Measurements from ENCODE around the gene NMRK1. TPM values are rescaled to one million over a fixed set of nuclear protein-coding genes. Genes with fewer than 3 reads are reported as not detected.

Gene NMRK1
- 12.7 TPM for total RNA-seq

- DNase-seq: peak; percentile 92
Measured at GRCh38 chr9:75087824-75088645, at the start of gene NMRK1, which contains the start of gene OSTF1. Gene NMRK1 (minus strand): TSS chr9:75088155. CDS start chr9:75083115, 5,040 bp downstream. Gene OSTF1 (plus strand): TSS chr9:75088514. CDS start chr9:75088693, 179 bp downstream.

DNA sequence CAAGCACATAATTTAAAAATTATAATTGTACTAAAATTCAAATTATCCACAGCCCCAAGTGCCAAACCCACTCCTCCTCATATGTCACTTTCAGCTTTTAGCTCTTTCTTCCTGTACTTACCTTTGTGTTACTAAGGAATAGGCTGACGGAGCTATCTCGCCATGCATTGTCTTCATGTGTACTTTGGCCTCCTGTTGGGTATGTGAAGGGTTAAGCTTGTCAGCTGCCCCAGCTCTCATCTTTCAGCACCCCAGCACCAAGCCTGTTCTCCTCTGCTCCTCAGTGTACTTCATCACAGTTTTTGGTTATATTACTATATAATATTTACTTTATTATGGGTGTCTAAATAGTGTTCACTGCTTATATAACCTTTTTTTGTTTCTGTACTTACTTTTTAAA lies 46.5 kb upstream of the NMRK1 start:
- DNase-seq: no peak

DNA sequence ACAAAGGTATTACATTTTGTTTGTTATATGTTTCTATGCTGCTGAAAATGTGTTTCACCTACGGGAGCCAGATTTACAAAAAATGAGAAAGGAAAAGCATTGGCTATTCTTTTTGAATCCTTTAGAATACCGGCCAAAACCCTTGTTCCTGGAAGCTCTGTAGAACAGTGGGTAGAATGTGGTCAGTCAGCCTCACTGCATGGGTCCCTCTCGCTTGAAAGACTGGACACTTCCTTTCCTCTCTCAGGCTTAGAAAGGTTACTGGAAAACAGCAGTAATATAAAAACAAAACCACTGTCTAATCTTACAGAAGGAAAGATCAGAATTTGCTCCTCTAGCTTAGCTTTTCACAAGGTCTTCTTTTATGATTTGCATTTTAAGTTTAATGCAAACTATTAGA lies 45.4 kb upstream of the NMRK1 start:
- DNase-seq: no peak

DNA sequence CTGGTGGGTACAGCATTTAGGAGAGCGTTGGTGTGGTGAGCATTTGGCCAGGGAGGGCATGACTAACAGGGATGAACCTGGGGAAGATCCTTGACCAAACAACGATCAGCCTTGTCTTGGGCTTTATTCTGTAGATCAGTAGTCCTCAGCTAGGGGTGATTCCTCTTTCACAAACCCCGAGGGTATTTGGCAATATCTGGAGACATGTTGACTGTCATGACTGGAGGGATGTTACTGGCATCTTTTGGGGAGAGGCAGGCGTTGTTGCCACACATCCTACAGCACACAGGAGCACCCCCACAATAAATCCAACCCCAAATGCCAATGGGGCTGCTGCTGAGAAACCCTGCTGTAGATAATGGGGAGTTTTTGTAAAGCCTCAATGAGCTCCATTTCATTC lies 44.3 kb upstream of the NMRK1 start:
- DNase-seq: no peak

- DNase-seq: no peak
Measured at GRCh38 chr9:75131700-75132099, 43.7 kb upstream of the NMRK1 start.

- DNase-seq: no peak
Measured at GRCh38 chr9:75130621-75131230, 42.8 kb upstream of the NMRK1 start.

GRCh38 chr9:75130172-75130571 lies 42.2 kb upstream of the NMRK1 start:
- DNase-seq: no peak

- no peak for DNase-seq
Measured at GRCh38 chr9:75128535-75128934, 40.6 kb upstream of the NMRK1 start.

GRCh38 chr9:75123696-75124095 lies 35.7 kb upstream of the NMRK1 start:
- no peak for DNase-seq

- DNase-seq: no peak
Measured at GRCh38 chr9:75121914-75122558, 34.1 kb upstream of the NMRK1 start.

DNA sequence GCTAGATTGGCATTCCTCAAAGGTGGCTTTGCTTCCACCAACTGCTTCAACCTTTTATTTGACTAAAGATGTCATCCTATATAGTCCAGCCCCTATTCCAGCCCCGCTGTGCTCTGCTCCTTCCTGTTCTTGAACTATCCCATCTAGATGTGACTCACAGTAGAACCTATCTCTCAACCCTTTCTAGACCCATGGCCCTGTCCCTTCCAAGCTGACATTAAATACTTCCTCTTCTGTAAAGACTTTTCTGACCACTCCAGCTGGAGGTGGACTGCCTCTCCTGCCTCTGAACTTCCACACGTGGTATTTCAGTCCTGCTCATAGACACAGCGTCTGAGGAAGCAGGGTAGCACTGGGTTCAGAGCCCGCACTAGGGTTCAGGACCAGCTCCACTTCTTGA lies 32.7 kb upstream of the NMRK1 start:
- DNase-seq: no peak

- no peak for DNase-seq
Measured at GRCh38 chr9:75117564-75117963, 29.6 kb upstream of the NMRK1 start.

GRCh38 chr9:75116306-75116705 lies 28.4 kb upstream of the NMRK1 start:
- DNase-seq: no peak

DNA sequence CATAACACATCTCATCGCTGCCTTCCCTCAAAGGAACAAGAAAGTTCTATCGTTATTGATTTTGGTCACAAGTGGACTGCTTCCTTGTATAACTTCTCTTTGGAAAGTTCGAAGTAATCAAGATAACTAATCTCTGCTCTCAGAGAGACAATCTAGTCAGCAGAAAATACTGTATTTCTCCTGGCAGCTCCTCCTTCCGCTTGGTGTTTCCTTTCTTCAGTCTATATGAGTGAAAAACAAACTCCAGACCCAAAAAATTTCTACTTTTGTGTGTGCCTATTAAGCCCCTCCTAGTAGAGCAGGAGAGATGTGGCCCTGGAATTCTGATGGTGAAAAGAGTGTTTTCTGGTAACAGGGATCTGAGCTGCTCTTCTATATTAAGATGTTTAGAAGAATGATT lies 24.8 kb upstream of the NMRK1 start:
- DNase-seq: no peak

DNA sequence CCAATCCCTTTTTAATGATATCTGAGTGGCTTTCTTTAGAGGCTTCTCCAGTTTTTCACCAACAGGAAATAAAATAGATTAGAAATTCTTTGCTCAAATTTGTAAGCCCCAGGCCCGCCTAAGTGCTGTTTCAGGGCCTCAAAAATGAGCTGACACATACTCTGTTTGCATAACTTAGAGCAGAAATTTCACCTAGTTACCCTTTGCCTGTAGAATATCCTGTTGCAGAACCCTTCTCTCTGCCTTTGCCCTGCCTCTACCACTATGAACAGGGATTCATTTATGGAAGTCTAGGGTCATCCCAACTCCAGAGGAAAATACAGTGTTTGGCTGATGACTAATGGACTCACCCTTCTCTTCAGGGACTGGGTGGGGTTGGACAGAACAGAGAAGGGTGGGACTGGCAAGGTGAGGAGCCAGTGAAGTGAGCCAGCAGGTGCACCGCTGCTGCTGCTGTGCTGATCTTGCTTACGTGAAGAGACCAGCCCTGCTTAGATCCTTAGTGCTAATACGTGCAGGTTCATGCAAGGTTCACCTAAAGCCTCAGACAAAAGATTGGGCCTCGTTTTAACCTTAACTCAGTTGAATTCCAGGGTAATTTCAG lies 23.2 kb upstream of the NMRK1 start:
- no peak for DNase-seq

DNA sequence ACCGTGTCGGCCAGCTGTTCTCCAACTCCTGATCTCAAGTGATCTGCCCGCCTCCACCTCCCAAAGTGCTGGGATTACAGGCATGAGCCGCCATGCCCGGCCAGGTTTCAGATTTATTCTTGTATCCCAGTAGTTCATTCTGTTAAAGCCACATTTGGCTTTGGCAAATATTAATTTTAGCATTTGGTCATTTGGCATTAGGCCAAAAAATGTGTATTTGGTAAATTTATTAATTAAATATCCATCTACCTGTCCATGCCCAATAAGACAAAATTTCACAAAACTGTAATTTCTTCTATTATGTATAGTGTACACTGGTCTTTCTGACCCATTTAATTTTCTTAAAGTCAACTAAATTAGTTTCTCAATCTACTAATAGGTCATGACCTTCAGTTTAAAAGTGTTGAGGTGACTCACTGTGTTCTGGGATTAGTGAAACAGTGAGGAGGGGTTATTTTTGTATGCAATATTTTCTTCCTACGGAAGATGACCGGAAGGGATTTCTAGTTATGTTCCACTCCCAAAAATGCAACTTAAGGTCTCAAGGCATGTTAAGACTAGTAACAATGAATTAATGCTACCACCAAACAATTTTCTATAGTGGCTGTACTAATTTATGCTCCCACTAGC lies 21.4 kb upstream of the NMRK1 start:
- DNase-seq: no peak

DNA sequence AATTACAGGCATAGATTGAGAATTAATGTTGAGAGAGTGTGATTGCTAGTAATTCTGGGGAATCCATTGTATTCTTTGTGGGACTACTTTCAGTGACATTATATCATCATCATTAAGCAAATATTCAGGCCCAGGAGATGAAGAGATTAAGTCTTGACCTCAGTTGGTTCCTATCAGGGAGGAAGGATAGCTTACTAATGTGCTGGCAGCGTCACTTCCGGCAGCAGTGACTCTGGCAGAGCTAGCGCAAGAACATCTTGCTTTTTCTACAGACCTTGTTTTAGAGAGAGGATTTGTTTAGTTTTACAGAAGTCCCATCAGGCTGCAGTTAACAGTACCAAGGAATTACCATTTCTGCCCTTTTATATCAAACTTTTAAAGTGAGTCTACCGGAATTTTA lies 20.6 kb upstream of the NMRK1 start:
- no peak for DNase-seq

DNA sequence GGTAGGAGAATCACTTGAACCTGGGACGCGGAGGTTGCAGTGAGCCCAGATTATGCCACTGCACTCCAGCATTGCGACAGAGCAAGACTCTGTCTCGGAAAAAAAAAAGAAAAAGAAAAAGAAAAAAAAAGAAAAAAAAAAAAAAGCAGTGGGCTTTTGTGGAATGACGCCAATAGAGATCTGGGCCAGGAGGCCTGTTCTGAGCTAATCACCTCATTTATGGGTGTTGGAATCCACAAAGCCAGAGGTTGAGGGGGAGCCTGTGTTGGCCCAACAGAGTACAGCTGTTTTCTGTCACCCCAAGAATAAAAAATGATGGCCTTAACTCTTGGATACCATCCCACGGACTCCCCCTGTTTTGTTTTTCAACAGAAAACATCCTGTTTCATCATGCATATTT lies 18.9 kb upstream of the NMRK1 start:
- DNase-seq: no peak

DNA sequence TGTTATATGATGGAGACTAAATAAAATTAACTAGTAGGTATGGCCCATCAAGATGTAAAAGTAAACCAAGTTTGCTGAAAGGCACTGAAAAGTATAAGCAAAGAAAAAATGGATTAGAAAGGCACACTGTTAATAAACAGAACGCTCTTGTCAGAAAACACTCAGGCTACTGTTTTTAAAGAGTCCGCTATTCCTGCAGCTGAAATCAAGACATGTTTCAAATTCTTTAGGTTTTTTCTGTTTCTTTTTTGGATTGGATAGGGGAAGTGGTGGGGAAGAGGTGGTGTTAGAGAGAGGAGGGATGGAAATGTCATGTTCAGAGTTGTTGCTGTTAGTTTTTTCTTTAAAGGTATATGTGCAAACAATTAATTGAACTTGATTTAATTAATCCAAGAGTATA lies 17.9 kb upstream of the NMRK1 start:
- DNase-seq: no peak

GRCh38 chr9:75105019-75105540 lies 17.1 kb upstream of the NMRK1 start:
- DNase-seq: no peak

DNA sequence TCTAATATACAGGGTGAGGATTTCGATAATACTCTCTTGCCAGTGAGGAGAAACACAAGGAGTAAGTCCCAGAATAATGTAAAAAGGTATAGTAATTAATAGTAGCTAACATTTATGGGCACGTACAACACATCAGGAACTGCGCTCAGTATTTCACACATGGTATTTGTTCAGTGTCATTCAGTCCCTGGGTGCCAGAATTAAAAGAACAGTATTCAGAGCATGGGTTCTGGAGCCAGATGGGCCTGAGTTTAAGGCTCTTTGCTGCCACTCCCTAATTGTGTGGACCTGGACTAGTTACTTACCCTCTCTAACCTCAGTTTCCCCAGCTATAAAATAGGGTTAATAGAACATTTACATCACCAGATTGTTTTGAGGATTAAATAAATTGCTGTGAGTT lies 16.7 kb upstream of the NMRK1 start:
- DNase-seq: no peak

- no peak for DNase-seq
Measured at GRCh38 chr9:75102177-75102790, 14.3 kb upstream of the NMRK1 start.
